ENCODE results near the gene INAVA.
"Not testable (repeated sequence)": the region's sequence is repeated elsewhere in the genome, so short reads cannot be mapped to it uniquely, and the experiment has no call there.

INAVA gene

GRCh38 chr1:200951016-200951415 lies 56.3 kb downstream of the INAVA start:
- no peaks in the 10 kb centered on the region for H3K4me1 ChIP-seq (ENCODE audit: insufficient read depth, low read length)

GRCh38 chr1:200954434-200954833 lies 59.7 kb downstream of the INAVA start:
- H3K9me3 ChIP-seq (ENCODE audit: low read length), result no peaks in the 10 kb centered on the region
- no peaks in the 10 kb centered on the region for H3K36me3 ChIP-seq (ENCODE audit: insufficient read depth, low read length)
- no peak overlapping the region for H2AFZ ChIP-seq (ENCODE audit: low read depth, low read length)
- H3K4me1 ChIP-seq (ENCODE audit: insufficient read depth, low read length), result peaks cover 5% of the 10 kb centered on the region
- H3K4me3 ChIP-seq (ENCODE audit: low read length), result no peak overlapping the region
- H3K27me3 ChIP-seq (ENCODE audit: insufficient read depth, low read length), result no peaks in the 10 kb centered on the region

More at GRCh38 chr1:200951016-200951415, 56.3 kb downstream of the INAVA start:
- H3K9me3 ChIP-seq (ENCODE audit: low read length), result no peaks in the 10 kb centered on the region
- no peak overlapping the region for H3K4me3 ChIP-seq (ENCODE audit: low read length)
- H3K36me3 ChIP-seq (ENCODE audit: insufficient read depth, low read length), result no peaks in the 10 kb centered on the region
- no peaks in the 10 kb centered on the region for H3K27me3 ChIP-seq (ENCODE audit: insufficient read depth, low read length)
- H2AFZ ChIP-seq (ENCODE audit: low read depth, low read length), result no peak overlapping the region

- H2AFZ ChIP-seq (ENCODE audit: low read depth, low read length), result no peak overlapping the region
- H3K9me3 ChIP-seq (ENCODE audit: low read length), result no peaks in the 10 kb centered on the region
- H3K36me3 ChIP-seq (ENCODE audit: insufficient read depth, low read length), result no peaks in the 10 kb centered on the region
- H3K27me3 ChIP-seq (ENCODE audit: insufficient read depth, low read length), result no peaks in the 10 kb centered on the region
- H3K4me3 ChIP-seq (ENCODE audit: low read length), result no peak overlapping the region
- peaks cover 13% of the 10 kb centered on the region for H3K4me1 ChIP-seq (ENCODE audit: insufficient read depth, low read length)
These were observed 63.9 kb downstream of the INAVA start for GRCh38 chr1:200958597-200958996.

GRCh38 chr1:200959411-200959921 lies 64.8 kb downstream of the INAVA start:
- no peaks in the 10 kb centered on the region for H3K27me3 ChIP-seq (ENCODE audit: insufficient read depth, low read length)
- H3K36me3 ChIP-seq (ENCODE audit: insufficient read depth, low read length), result no peaks in the 10 kb centered on the region
- no peaks in the 10 kb centered on the region for H3K9me3 ChIP-seq (ENCODE audit: low read length)
- peak overlapping the region; percentile 34 for H2AFZ ChIP-seq (ENCODE audit: low read depth, low read length)
- H3K4me3 ChIP-seq (ENCODE audit: low read length), result no peak overlapping the region
- peaks cover 13% of the 10 kb centered on the region for H3K4me1 ChIP-seq (ENCODE audit: insufficient read depth, low read length)

GRCh38 chr1:200960236-200960947 lies 65.7 kb downstream of the INAVA start:
- peak overlapping the region; percentile 34 for H2AFZ ChIP-seq (ENCODE audit: low read depth, low read length)
- no peak overlapping the region for H3K4me3 ChIP-seq (ENCODE audit: low read length)

DNA sequence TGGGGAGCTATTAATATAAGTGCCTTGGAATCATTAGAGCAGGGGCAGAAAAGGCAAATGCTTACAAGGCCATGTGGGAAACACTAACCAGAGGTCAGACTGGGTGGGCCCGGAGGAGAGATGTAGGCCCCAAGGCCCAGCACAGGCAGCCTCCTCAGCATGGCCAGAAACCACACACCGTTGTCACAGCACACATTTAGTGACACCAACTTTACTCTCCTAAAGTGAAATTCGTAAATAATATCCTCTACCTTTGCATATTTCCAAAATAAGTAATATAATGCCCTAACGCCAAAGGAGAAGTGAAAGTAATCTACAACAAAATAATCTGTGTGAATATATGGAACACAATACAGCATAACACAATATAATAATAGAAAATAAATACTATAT lies 66.2 kb downstream of the INAVA start:
- no peaks in the 10 kb centered on the region for H3K27me3 ChIP-seq (ENCODE audit: insufficient read depth, low read length)
- peaks cover 13% of the 10 kb centered on the region for H3K4me1 ChIP-seq (ENCODE audit: insufficient read depth, low read length)
- no peaks in the 10 kb centered on the region for H3K36me3 ChIP-seq (ENCODE audit: insufficient read depth, low read length)
- no peak overlapping the region for H2AFZ ChIP-seq (ENCODE audit: low read depth, low read length)
- no peak overlapping the region for H3K4me3 ChIP-seq (ENCODE audit: low read length)
- no peaks in the 10 kb centered on the region for H3K9me3 ChIP-seq (ENCODE audit: low read length)

More at GRCh38 chr1:200960236-200960947, 65.7 kb downstream of the INAVA start:
- Histone ChIP-seq H3K4me1 (ENCODE audit: insufficient read depth, low read length) (peaks cover 13% of the 10 kb centered on the region), H3K9me3 (ENCODE audit: low read length) (no peaks in the 10 kb centered on the region), H3K36me3 (ENCODE audit: insufficient read depth, low read length) (no peaks in the 10 kb centered on the region), H3K27me3 (ENCODE audit: insufficient read depth, low read length) (no peaks in the 10 kb centered on the region)

GRCh38 chr1:200962151-200962550 lies 67.5 kb downstream of the INAVA start:
- H3K4me3 ChIP-seq (ENCODE audit: low read length); H3K9me3 ChIP-seq (ENCODE audit: low read length); H2AFZ ChIP-seq (ENCODE audit: low read depth, low read length); H3K36me3 ChIP-seq (ENCODE audit: insufficient read depth, low read length); H3K27me3 ChIP-seq (ENCODE audit: insufficient read depth, low read length): not testable (repeated sequence)
- peaks cover 13% of the 10 kb centered on the region for H3K4me1 ChIP-seq (ENCODE audit: insufficient read depth, low read length)

GRCh38 chr1:200962631-200963030 lies 67.9 kb downstream of the INAVA start:
- no peak overlapping the region for H2AFZ ChIP-seq (ENCODE audit: low read depth, low read length)
- no peak overlapping the region for H3K4me3 ChIP-seq (ENCODE audit: low read length)
- no peaks in the 10 kb centered on the region for H3K36me3 ChIP-seq (ENCODE audit: insufficient read depth, low read length)
- no peaks in the 10 kb centered on the region for H3K27me3 ChIP-seq (ENCODE audit: insufficient read depth, low read length)
- H3K4me1 ChIP-seq (ENCODE audit: insufficient read depth, low read length), result peaks cover 13% of the 10 kb centered on the region
- no peaks in the 10 kb centered on the region for H3K9me3 ChIP-seq (ENCODE audit: low read length)

GRCh38 chr1:200963076-200963475 lies 68.4 kb downstream of the INAVA start:
- Histone ChIP-seq H3K4me1 (ENCODE audit: insufficient read depth, low read length) (peaks cover 13% of the 10 kb centered on the region), H3K27me3 (ENCODE audit: insufficient read depth, low read length) (no peaks in the 10 kb centered on the region), H3K36me3 (ENCODE audit: insufficient read depth, low read length) (no peaks in the 10 kb centered on the region), H3K4me3 (ENCODE audit: low read length) (no peak overlapping the region), H2AFZ (ENCODE audit: low read depth, low read length) (no peak overlapping the region), H3K9me3 (ENCODE audit: low read length) (no peaks in the 10 kb centered on the region)

DNA sequence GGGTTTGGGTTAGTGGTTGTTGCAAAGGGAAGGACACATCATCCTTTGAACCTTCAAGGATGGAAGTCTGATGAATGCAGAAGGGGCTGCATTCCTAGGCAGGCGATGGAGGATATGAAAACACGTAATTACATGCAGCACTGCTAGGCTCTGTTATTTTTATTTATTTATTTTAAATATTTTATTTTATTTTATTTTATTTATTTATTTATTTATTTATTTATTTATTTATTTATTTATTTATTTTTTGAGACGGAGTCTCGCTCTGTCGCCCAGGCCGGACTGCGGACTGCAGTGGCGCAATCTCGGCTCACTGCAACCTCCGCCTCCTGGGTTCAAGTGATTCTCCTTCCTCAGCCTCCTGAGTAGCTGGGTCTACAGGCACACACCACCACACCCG lies 69.2 kb downstream of the INAVA start:
- H3K4me1 ChIP-seq (ENCODE audit: insufficient read depth, low read length), result peaks cover 10% of the 10 kb centered on the region
- not testable (repeated sequence) for H3K27me3 ChIP-seq (ENCODE audit: insufficient read depth, low read length); H3K9me3 ChIP-seq (ENCODE audit: low read length); H3K36me3 ChIP-seq (ENCODE audit: insufficient read depth, low read length); H3K4me3 ChIP-seq (ENCODE audit: low read length); H2AFZ ChIP-seq (ENCODE audit: low read depth, low read length)

All from neuron (in vitro differentiated cells).